K562 (cell line): ENCODE measurements around the gene PYGL. TPM values are rescaled to one million over a fixed set of nuclear protein-coding genes. Genes with fewer than 3 reads are reported as not detected.

ENCODE experiments used
- ATAC-seq: fragments of 200-7000 bp; cut with Tn5 transposase; 3 replicates; pipeline ENCODE4 v1.9.1; 2020; ENCODE audit warnings: moderate library complexity
- BruUV-seq: library from RNA; stranded (reverse); fragments of 400-500 nt; replicated peaks from 2 replicates; lab custom pipeline; 2021; lab: Mats Ljungman, UMichigan
- CTCF ChIA-PET: fragments of 300-600 bp; formaldehyde crosslinking; extraction: SDS; loops from one replicate; lab custom pipeline; 2021; ENCODE audit warnings: low intra/inter-chr PET ratio; lab: Yijun Ruan, JAX
- POLR2A ChIA-PET: fragments of 300-600, 350-650 bp; sonication (Branson Sonifier 250); formaldehyde crosslinking; extraction: SDS; loops from one replicate; lab custom pipeline; 2021; ENCODE audit warnings: antibody characterized with exemption, inconsistent platforms; lab: Yijun Ruan, JAX
- DNase-seq, 4 experiments: peaks; one replicate each; pipeline versions ENCODE4 v3.0.0 to v3.0.0-alpha.2; 2011 to 2018; ENCODE audit warnings: low spot score in 3 of 4, mixed read lengths in 3 of 4; ENCODE audit errors: extremely low read depth in 1 of 4
- FAIRE-seq: peaks from 2 replicates; lab custom pipeline; 2011; peaks lifted over from hg19 to GRCh38; lab: Jason Lieb, UNC
- H2AFZ ChIP-seq: 2 replicates; pipeline ENCODE4 v1.6.0; 2011; ENCODE audit warnings: low read depth, low read length, control low read depth, inconsistent platforms
- H3K27ac ChIP-seq: fragments of 200-600 bp; 3 replicates; pipeline ENCODE4 v1.8.0; 2011; ENCODE audit warnings: low read depth, mild to moderate bottlenecking, control low read depth, inconsistent platforms, low read length, moderate library complexity, mixed read lengths; ENCODE audit errors: extremely low read depth
- H3K27me3 ChIP-seq, 2 experiments: fragments of 300-600 bp in 1 of 2; 2 replicates in 1 of 2; 3 replicates in 1 of 2; pipeline versions ENCODE4 v1.6.0 to v1.8.0; 2011; ENCODE audit warnings: inconsistent platforms in 2 of 2, low read length in 2 of 2, mild to moderate bottlenecking in 1 of 2, mixed read lengths in 1 of 2, moderate library complexity in 1 of 2; ENCODE audit not compliant: control insufficient read depth in 2 of 2, insufficient read depth in 2 of 2
- H3K36me3 ChIP-seq: fragments of 300-600 bp; 3 replicates; pipeline ENCODE4 v1.8.0; 2011; ENCODE audit warnings: mild to moderate bottlenecking, low read length, inconsistent platforms; ENCODE audit not compliant: control insufficient read depth, insufficient read depth
- H3K4me1 ChIP-seq, 2 experiments: fragments of 200-600 bp in 1 of 2; replicated peaks in 1 of 2; 2 replicates in 1 of 2; 3 replicates in 1 of 2; pipeline versions ENCODE4 v1.5.1 to v1.8.0; 2011; ENCODE audit warnings: inconsistent platforms in 2 of 2, low read length in 2 of 2, mild to moderate bottlenecking in 1 of 2, mixed read lengths in 1 of 2, moderate library complexity in 1 of 2; ENCODE audit not compliant: control insufficient read depth in 2 of 2, insufficient read depth in 2 of 2
- H3K4me2 ChIP-seq: 2 replicates; pipeline ENCODE4 v1.6.1; 2011; ENCODE audit warnings: low read length, control low read depth, inconsistent platforms, mixed read lengths; ENCODE audit not compliant: insufficient read depth
- H3K4me3 ChIP-seq: fragments of 200-600 bp; sonication (generic), shearing (Covaris generic); 2 replicates; pipeline ENCODE4 v1.5.1; 2016; ENCODE audit warnings: control low read depth, inconsistent platforms
- H3K79me2 ChIP-seq: fragments of 200-600 bp; 3 replicates; pipeline ENCODE4 v1.8.0; 2011; ENCODE audit warnings: low read length, inconsistent platforms; ENCODE audit not compliant: control insufficient read depth, insufficient read depth
- H3K9ac ChIP-seq, 2 experiments: 2 replicates each; pipeline versions ENCODE4 v1.6.0 to v1.6.1; 2011; ENCODE audit warnings: low read depth in 2 of 2, low read length in 2 of 2, control low read depth in 1 of 2, inconsistent platforms in 1 of 2, mild to moderate bottlenecking in 1 of 2, mixed read lengths in 1 of 2; ENCODE audit not compliant: insufficient read depth in 1 of 2
- H3K9me1 ChIP-seq: one replicate; pipeline ENCODE4 v1.6.0; 2011; ENCODE audit warnings: inconsistent platforms, mild to moderate bottlenecking, low read length, moderate library complexity; ENCODE audit not compliant: control insufficient read depth, insufficient read depth
- H3K9me3 ChIP-seq: replicated peaks from 2 replicates; pipeline ENCODE4 v1.5.1; 2011; ENCODE audit warnings: low read depth, low read length, inconsistent platforms; ENCODE audit not compliant: control insufficient read depth, insufficient read depth
- H4K20me1 ChIP-seq: replicated peaks from 2 replicates; pipeline ENCODE4 v1.6.1; 2011; ENCODE audit warnings: low read length, inconsistent platforms, mixed read lengths; ENCODE audit not compliant: control insufficient read depth, insufficient read depth
- ELF2 ChIP-seq: fragments of 250-450 bp; sonication (Bioruptor Pico); IDR thresholded peaks from 2 replicates; pipeline ENCODE4 v1.5.0; 2021; ENCODE audit warnings: mild to moderate bottlenecking
- HOXB6 ChIP-seq: fragments of 250-450 bp; sonication (Bioruptor Pico); IDR thresholded peaks from 2 replicates; pipeline ENCODE4 v1.5.1; 2022; ENCODE audit warnings: mild to moderate bottlenecking, borderline replicate concordance
- NBN ChIP-seq: fragments of 450-650 bp; IDR thresholded peaks from 2 replicates; pipeline ENCODE4 v1.6.1; 2016; ENCODE audit warnings: low read depth, mild to moderate bottlenecking
- NONO ChIP-seq, 2 experiments: fragments of 200-400 bp in 1 of 2; fragments of 450-650 bp in 1 of 2; formaldehyde crosslinking in 1 of 2; IDR thresholded peaks; 2 replicates each; pipeline ENCODE4 v1.6.1; 2017; ENCODE audit warnings: low read depth in 2 of 2, mild to moderate bottlenecking in 2 of 2, moderate library complexity in 2 of 2, low read length in 1 of 2
- RNF2 ChIP-seq: sonication (generic); IDR thresholded peaks from 2 replicates; pipeline ENCODE4 v1.6.1; 2016
- ZNF263 ChIP-seq: sonication (generic); formaldehyde crosslinking; IDR thresholded peaks from 2 replicates; pipeline ENCODE4 v1.8.0; 2022; ENCODE audit warnings: mild to moderate bottlenecking, missing genetic modification reagents, borderline replicate concordance
- ZNF316 ChIP-seq: fragments of 450-650 bp; IDR thresholded peaks from 2 replicates; pipeline ENCODE4 v1.6.1; 2016
- WGBS: fragments of 100-300 bp; shearing (Covaris generic); methylation state at CpG from one replicate; pipeline ENCODE4 v1.1.6; 2016; ENCODE audit warnings: low coverage, mixed read lengths; ENCODE audit not compliant: insufficient coverage; ENCODE audit errors: missing lambda C conversion rate; 5-methylcytosine and 5-hydroxymethylcytosine counted together
- in situ Hi-C: fragments of 300-500 bp; cut with MboI; formaldehyde crosslinking; loops from 4 replicates; pipeline ENCODE4 v1.15.0; 2018; ENCODE audit warnings: inconsistent platforms, mixed read lengths
- intact Hi-C: fragments of 100-400 bp; cut with micrococcal nuclease; formaldehyde crosslinking; loops from 2 replicates; pipeline ENCODE4 v1.14.2; 2022
- polyA plus RNA-seq, 8 experiments: library from polyadenylated mRNA; depleted of rRNA in 4 of 8; stranded (reverse) in 5 of 8; unstranded in 3 of 8; fragments of >200 nt; fragmentation: Nextera tagmentation in 2 of 8; fragmentation: Illumina TruSeq in 1 of 8; extraction: Ambion mirVana in 2 of 8; extraction: Trizol in 1 of 8; gene quantifications; 2 replicates each; pipeline versions ENCODE4 v1.2.1 to v1.2.3, GENCODE V29; 2011 to 2014; ENCODE audit warnings: inconsistent platforms in 1 of 8, missing spikeins in 1 of 8
- total RNA-seq, 7 experiments: library from RNA; depleted of rRNA in 6 of 7; stranded (reverse); fragments of >200 nt in 6 of 7; fragmentation: Illumina TruSeq in 2 of 7; extraction: Trizol in 2 of 7; gene quantifications; 2 replicates each; pipeline versions ENCODE4 v1.2.1 to v1.2.3, GENCODE V29; 2011 to 2021; ENCODE audit warnings: low replicate concordance in 1 of 7
- TF ChIP-seq, protein P1 (sequence below), 2 experiments: fragments of 250-450 bp in 1 of 2; fragments of 450-650 bp in 1 of 2; sonication (Bioruptor Pico) in 1 of 2; IDR thresholded peaks; 2 replicates each; pipeline versions ENCODE4 v1.6.1 to v1.8.0; 2016 to 2021; ENCODE audit warnings: mild to moderate bottlenecking in 2 of 2, moderate library complexity in 2 of 2, missing compliant biosample characterization in 1 of 2, missing genetic modification characterization in 1 of 2
- TF ChIP-seq, protein P2 (sequence below): sonication (generic); formaldehyde crosslinking; IDR thresholded peaks from 2 replicates; pipeline ENCODE4 v1.8.1; 2023; ENCODE audit warnings: mild to moderate bottlenecking, missing genetic modification reagents
- TF ChIP-seq, protein P3 (sequence below): fragments of 150-350 bp; conservative IDR thresholded peaks from 2 replicates; pipeline ENCODE4 v1.6.1; 2014; ENCODE audit warnings: low read length
- TF ChIP-seq, protein P4 (sequence below): sonication (generic); formaldehyde crosslinking; IDR thresholded peaks from 2 replicates; pipeline ENCODE4 v1.8.0; 2022; ENCODE audit warnings: missing genetic modification reagents, mild to moderate bottlenecking, borderline replicate concordance
- TF ChIP-seq, protein P5 (sequence below): fragments of 250-450 bp; sonication (Bioruptor Pico); IDR thresholded peaks from 2 replicates; pipeline ENCODE4 v1.5.0; 2021

The PYGL gene
- total and polyA plus RNA-seq, 9 of the 15 experiments (the other 6 are each of a cell fraction or from before 2014, with no cell fraction given): 3.5 to 17.9 (median 13.1) TPM

DNA sequence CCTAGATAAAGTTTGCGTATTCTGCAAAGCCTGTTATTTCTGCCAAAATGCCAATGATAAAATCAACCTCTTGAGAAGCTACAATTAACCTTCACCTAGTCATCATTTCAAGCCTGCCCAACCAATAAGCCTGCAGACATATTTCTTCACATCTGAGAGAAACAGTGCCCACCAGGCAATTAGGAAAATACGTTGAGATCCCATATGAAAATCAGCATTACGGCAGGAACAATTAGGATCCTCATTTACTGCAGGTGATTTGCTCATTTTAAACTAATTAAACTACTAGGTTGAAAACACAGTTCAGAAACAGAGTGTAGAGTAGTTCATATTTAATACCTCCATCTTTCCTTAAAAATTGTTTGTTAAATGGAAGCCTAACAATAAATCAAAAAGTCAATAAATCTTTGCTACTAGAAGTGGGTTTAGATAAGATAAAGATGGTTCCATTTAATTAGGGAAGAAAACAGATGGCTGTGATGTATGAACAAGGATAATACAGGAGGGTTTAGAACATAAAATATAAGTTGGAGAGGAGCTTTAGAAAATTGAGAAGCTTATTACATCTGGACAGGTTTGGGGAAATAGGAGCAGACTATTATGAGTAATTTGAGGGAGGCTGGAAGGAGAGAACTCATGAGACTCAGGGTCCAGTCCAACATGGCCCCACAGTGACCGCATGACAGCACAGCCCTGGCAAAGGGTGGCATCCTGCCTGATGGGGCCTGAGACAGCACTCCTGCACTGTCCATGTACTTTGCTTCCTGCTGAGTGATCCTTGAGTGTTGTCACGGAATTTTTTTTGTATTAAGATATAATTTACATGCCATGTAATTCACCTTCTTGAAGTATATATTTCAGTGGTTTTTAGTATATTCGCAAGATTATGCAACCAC lies 26.9 kb upstream of the PYGL start (continued):
- TF ChIP-seq, protein P1, sequence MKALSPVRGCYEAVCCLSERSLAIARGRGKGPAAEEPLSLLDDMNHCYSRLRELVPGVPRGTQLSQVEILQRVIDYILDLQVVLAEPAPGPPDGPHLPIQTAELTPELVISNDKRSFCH (CRISPR knock-in tag; IDR thresholded peaks at IDR 0.05): no peak
- TF ChIP-seq, protein P1 (tag; IDR thresholded peaks at IDR 0.05): no peak
- TF ChIP-seq ZNF316 (no peak), NONO (IDR thresholded peaks at IDR 0.05; ENCODE audit: low read depth in 2 of 2, low read length in 1 of 2) (no peak)
- TF ChIP-seq, protein P2, sequence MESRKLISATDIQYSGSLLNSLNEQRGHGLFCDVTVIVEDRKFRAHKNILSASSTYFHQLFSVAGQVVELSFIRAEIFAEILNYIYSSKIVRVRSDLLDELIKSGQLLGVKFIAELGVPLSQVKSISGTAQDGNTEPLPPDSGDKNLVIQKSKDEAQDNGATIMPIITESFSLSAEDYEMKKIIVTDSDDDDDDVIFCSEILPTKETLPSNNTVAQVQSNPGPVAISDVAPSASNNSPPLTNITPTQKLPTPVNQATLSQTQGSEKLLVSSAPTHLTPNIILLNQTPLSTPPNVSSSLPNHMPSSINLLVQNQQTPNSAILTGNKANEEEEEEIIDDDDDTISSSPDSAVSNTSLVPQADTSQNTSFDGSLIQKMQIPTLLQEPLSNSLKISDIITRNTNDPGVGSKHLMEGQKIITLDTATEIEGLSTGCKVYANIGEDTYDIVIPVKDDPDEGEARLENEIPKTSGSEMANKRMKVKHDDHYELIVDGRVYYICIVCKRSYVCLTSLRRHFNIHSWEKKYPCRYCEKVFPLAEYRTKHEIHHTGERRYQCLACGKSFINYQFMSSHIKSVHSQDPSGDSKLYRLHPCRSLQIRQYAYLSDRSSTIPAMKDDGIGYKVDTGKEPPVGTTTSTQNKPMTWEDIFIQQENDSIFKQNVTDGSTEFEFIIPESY (CRISPR knock-in tag): no peak

DNA sequence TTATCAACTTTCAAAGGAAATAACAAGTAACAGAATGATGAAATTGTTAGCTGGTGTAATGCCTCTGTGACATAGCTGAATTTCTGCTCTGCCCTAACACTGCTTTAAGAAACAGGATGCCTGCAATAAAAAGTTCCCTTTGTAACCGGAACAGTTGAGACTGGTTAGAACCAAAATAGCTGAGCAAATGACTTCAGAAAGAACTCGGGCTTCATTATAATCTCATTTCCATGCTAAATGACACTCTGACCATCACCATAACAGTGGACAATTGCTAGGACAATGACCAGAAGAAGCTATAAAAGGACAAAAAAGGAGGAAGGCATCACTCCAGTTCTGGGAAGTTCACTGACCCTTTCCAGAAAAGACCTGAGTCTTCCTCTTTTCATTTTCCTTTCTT lies 23.5 kb upstream of the PYGL start:
- Histone ChIP-seq H4K20me1 (no peaks in the 10 kb centered on the region), H3K4me1 (no peaks in the 10 kb centered on the region), H2AFZ (no peak overlapping the region), H3K4me2 (no peak overlapping the region), H3K27me3 (peaks cover 0 to 5% of the 10 kb centered on the region in 2 experiments; a peak in 2 of 5 replicates), H3K9ac (no peak overlapping the region), H3K4me3 (no peak overlapping the region), H3K9me1 (no peaks in the 10 kb centered on the region), H3K27ac (no peak overlapping the region), H3K9me3 (no peaks in the 10 kb centered on the region), H3K36me3 (no peaks in the 10 kb centered on the region), H3K79me2 (no peaks in the 10 kb centered on the region)
- 0% methylated on average over 2 of the region's 2 CpGs for WGBS
- no peak for ATAC-seq
- POLR2A ChIA-PET: no interaction called here
- DNase-seq: no peak
- CTCF ChIA-PET: no interaction called here
- TF ChIP-seq, protein P3, sequence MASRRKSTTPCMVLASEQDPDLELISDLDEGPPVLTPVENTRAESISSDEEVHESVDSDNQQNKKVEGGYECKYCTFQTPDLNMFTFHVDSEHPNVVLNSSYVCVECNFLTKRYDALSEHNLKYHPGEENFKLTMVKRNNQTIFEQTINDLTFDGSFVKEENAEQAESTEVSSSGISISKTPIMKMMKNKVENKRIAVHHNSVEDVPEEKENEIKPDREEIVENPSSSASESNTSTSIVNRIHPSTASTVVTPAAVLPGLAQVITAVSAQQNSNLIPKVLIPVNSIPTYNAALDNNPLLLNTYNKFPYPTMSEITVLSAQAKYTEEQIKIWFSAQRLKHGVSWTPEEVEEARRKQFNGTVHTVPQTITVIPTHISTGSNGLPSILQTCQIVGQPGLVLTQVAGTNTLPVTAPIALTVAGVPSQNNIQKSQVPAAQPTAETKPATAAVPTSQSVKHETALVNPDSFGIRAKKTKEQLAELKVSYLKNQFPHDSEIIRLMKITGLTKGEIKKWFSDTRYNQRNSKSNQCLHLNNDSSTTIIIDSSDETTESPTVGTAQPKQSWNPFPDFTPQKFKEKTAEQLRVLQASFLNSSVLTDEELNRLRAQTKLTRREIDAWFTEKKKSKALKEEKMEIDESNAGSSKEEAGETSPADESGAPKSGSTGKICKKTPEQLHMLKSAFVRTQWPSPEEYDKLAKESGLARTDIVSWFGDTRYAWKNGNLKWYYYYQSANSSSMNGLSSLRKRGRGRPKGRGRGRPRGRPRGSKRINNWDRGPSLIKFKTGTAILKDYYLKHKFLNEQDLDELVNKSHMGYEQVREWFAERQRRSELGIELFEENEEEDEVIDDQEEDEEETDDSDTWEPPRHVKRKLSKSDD: no peak
- TF ChIP-seq, protein P4, sequence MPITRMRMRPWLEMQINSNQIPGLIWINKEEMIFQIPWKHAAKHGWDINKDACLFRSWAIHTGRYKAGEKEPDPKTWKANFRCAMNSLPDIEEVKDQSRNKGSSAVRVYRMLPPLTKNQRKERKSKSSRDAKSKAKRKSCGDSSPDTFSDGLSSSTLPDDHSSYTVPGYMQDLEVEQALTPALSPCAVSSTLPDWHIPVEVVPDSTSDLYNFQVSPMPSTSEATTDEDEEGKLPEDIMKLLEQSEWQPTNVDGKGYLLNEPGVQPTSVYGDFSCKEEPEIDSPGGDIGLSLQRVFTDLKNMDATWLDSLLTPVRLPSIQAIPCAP (CRISPR knock-in tag): no peak
- TF ChIP-seq RNF2 (no peak), ZNF263 (CRISPR knock-in tag) (no peak), NBN (no peak), ELF2 (CRISPR knock-in tag) (no peak), HOXB6 (CRISPR knock-in tag) (no peak)
- TF ChIP-seq, protein P5, sequence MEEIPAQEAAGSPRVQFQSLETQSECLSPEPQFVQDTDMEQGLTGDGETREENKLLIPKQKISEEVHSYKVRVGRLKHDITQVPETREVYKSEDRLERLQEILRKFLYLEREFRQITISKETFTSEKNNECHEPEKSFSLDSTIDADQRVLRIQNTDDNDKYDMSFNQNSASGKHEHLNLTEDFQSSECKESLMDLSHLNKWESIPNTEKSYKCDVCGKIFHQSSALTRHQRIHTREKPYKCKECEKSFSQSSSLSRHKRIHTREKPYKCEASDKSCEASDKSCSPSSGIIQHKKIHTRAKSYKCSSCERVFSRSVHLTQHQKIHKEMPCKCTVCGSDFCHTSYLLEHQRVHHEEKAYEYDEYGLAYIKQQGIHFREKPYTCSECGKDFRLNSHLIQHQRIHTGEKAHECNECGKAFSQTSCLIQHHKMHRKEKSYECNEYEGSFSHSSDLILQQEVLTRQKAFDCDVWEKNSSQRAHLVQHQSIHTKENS (CRISPR knock-in tag): no peak
- intact Hi-C loops: no loop called here
- no TSS peak for BruUV-seq
- FAIRE-seq: no peak
- in situ Hi-C loops: no loop called here
